Endothelial cell of umbilical vein (primary cell): ENCODE results near the gene EZH1.

Experiments
- TF ChIP-seq, protein P1 (sequence below): IDR thresholded peaks from 2 replicates; pipeline ENCODE4 v1.6.1; 2011; ENCODE audit not compliant: insufficient read depth, insufficient read length
- TF ChIP-seq, protein P2 (sequence below), 2 donors: IDR thresholded peaks; 1 replicate in 1 of 2; 2 replicates in 1 of 2; pipeline ENCODE4 v1.5.1; 2011; ENCODE audit warnings: low read length in 2 of 2, mild to moderate bottlenecking in 2 of 2, moderate library complexity in 2 of 2, control low read depth in 1 of 2, inconsistent platforms in 1 of 2, low read depth in 1 of 2; ENCODE audit not compliant: insufficient read depth in 1 of 2; ENCODE audit errors: extremely low read depth in 1 of 2

DNA sequence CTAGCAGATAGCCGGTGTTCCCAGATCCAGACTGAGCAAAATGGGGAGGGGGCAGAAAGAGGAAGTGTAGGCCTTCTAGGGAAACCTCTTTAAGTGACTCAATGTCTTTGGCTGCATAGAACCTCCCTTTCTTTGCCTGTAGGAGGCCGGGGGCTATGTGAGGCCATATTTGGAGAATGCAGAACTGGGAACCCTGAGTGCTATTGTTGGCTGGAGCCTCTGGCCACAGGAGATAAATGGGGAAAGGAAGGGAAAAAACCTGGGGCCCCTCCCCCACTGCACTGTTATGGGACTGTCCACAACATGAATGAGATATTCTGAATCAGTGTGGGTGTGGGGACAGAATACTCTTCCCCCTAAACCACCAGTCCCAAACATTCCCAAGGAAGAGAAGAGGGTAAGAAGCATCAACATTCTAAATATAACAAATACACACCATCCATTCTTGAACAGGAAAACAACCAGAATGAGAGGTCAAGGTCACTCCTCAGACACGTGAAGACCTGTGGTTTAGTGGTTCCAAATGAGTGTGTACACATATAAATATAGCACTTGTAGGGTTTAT is 30.8 kb upstream of the EZH1 start:
- TF ChIP-seq, protein P1, sequence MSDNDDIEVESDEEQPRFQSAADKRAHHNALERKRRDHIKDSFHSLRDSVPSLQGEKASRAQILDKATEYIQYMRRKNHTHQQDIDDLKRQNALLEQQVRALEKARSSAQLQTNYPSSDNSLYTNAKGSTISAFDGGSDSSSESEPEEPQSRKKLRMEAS: no peak
- TF ChIP-seq, protein P2, sequence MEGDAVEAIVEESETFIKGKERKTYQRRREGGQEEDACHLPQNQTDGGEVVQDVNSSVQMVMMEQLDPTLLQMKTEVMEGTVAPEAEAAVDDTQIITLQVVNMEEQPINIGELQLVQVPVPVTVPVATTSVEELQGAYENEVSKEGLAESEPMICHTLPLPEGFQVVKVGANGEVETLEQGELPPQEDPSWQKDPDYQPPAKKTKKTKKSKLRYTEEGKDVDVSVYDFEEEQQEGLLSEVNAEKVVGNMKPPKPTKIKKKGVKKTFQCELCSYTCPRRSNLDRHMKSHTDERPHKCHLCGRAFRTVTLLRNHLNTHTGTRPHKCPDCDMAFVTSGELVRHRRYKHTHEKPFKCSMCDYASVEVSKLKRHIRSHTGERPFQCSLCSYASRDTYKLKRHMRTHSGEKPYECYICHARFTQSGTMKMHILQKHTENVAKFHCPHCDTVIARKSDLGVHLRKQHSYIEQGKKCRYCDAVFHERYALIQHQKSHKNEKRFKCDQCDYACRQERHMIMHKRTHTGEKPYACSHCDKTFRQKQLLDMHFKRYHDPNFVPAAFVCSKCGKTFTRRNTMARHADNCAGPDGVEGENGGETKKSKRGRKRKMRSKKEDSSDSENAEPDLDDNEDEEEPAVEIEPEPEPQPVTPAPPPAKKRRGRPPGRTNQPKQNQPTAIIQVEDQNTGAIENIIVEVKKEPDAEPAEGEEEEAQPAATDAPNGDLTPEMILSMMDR (IDR thresholded peaks at IDR 0.05; ENCODE audit: extremely low read depth in 1 of 2, insufficient read depth in 1 of 2, low read depth in 1 of 2, low read length in 2 of 2): no peak
